ENCODE results near the gene EYS.

EYS gene

DNA sequence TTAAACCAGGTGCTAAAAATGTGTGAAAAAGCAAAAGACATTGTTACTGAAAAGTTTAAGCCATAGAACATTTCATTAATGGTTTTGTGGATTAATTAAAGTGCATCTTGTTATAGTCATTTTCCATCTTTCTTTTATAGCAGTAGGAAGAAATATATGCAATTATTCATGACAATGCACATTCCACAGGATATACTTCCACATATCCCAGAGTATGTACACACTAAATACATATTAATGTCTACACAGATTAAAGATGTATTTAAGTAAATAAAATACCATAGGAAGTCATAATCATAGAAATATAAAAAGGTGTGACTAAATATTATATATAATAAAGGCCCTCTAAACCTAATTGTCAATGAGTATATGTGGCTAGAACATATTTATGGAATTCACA lies 1492.7 kb downstream of the EYS start:
- DNase-seq, result no peak

DNA sequence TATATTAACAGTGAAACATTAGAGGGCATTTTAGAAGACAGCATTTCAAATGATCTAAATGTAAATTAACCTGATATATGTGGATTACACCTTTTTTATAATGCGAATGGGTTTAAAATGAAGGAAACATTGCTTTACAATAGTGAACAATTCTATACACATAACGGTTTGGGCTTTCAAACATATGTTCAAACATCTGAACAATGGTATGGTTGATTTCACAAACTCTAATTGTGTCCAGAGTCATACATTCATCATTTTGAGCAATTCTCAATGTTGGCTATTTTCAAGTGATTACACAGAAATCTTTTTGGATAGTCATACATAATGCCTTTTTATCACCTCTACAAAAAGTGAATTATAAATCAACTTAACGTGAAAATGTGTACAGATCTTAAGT lies 1493.3 kb downstream of the EYS start:
- no peak for DNase-seq

DNA sequence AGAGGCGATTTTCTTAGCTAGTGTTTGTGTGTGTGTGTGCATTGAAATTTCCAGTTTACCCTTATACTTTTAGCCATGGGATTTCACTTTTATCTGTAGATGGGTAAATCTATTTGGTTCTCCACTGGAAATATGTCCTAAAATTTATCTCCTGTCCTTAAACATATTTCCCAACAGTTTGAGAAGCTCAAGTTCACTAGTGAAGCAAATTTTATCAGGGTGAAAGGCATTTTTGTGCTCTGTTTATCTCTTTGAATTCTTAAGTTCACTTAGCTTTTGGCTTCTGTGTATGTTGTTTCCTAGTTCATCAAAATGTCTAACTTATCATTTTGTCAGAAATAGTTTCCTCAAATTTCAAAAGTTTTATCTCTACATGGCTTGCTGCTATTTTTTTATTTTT lies 1509.8 kb downstream of the EYS start:
- DNase-seq, result no peak

DNA sequence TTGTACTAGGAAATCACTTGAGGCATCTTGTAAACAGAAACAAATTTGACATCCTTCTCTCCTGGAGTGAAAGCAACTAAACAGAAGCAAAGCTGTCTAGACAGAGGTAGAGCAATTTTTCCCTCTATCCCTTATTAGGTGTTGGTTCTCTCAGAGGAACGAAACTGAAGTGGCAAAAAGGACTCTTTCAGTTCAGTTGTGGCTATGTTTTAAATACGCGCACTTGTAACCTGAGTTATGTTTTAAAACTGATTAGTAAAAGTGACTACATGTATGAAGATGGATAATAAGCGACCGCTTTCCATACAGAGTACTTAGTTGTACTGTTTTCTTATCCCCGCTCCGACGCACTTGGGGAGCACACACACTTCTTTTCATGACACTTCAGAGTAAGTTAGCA lies 1520.4 kb downstream of the EYS start:
- DNase-seq, result no peak

DNA sequence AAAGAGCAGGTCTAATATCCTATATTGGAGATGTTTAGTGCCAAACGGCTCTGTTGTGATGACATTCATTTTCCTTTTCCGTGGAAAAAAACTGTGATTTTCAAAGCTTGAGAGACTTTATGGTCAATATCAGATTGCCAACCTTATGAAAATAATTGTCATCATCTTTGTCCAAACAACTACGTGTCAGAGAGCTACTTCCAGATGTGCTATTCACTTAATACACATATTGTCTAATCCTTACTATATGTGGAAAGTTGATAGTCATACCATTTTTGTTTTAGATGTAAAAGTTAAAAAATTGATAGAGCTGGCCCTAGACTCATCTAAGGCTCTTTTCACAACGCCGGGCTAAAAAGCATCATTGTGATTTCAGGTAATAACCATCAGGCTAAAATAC lies 1521.4 kb downstream of the EYS start:
- no peak for DNase-seq

DNA sequence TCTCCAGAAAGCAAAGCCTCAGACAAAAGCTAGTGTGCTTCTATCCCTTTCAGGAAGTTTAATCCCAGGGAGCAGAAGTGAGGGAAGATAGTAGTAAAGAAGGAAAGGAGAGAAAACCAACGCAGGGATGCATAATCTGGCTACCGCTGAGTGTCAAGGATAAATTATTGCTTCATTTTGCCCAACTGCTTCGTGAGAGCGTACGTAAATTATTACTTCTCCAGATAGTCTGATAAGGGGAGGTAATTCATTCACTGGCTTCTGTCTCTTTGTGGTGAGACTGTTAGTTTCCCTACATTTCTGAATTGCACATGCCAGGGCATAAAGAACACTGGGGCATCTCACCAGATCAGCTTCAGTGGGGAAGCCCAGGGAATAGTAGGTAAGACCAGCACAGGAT lies 1531.7 kb downstream of the EYS start:
- no peak for DNase-seq

DNA sequence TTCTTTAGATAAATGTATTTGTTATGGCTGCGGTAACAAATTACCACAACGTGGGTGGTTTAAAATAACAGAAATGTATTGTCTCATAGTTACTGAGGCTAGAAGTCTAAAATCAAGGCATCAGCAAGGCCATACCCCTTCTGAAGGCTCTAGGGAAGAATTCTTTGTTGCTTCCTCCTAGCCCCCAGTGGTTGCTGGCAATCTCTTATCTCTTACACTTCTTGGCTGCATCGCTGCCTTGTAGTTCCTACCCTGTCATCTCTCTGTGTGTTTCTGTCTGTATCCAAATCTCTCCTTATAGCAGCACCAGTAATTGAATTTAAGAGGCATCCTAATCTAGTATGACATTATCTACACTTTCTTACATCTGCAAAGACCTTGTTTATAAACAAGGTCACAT lies 1536.7 kb downstream of the EYS start:
- DNase-seq, result no peak

DNA sequence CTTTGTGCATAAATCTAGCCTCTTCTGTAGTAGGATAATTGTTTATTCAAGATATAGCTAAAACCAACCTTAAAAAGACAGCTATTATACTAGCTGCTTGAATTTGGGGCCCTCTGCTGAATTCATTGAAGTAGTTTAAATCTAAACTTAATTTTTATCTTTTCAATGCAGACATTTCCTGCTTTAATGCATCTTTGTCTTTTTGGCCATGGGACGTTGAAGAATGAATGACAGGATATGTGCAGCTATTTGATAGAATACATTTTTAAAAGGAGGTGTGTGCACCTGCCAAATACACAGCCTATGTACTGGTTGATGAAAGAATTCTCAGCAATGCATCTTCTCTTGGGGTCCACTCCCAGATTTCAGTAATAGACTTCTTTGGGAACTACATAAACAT lies 1546.5 kb downstream of the EYS start:
- DNase-seq, result no peak

DNA sequence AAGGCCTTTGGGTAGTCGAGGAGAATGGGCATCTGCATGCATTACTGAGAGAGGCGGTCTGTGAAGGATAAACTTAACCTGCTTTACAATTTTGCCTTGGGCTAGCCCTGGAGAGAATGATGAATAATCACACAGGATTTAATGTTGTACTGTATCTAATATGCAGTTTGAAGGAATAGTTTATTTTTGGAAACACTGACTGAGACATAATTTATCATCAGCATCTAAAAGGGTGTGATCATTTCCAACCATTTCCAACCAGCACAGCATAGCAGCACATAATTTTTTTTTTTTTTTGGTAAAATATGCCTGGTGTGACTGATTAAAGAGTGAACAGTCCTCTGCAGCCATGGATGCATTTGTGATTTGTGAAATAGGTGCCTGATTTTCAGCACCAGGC lies 1552.0 kb downstream of the EYS start:
- DNase-seq, result no peak

DNA sequence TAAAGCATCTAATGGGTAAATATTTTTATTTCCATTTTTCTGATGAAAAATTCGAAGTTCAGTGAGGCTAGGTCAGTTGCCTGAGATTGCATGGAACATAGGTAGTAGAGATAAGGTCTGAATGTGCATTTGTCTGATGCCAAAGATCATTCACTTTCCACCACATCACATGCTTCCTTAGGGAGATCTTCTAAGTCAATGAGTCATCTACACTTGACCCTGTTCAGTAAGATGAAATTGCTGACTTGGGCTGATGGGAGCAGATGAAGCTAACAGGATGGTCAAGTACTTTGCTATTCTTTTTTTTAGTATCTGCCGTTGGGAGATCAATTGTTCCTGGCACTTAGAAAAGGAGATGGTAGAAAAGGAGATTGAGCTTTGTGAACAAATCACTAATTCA lies 1560.2 kb downstream of the EYS start:
- DNase-seq, result no peak

DNA sequence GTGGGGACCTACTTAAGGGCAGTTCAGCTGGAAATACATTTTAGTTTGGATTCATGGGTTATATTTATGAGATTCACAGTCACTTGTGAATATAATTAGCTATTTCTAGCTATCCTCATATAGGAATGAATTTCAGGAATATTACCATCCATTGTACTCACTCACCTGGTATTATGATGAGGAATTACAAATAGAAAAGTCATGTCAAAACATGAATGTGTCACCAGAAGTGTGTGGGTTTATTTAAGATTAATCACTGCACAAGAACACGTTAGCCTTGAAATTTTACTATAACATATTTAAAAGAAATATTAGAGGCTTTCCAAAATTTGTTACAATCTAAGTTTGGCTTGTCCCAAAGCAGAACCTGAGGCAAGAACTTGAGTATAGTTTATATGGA lies 1560.9 kb downstream of the EYS start:
- DNase-seq, result no peak

DNA sequence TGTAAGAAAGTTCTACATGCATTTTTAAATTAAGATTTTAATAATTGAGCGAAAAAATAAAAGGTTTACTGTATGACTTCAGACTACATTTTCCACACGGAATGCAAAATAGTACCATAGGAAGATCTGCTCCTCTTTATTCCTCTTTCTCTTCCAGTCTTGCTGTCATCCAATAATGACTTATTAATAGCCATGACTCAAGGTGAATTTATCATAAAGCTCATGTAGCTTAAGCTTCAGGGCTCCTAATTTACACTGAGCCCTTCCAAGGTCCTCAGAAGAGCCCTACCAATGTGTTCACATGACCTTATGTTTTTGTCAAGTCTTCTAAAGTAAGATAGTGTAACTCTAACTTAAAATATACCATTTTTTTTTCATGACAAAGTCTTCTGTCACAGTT lies 1561.4 kb downstream of the EYS start:
- DNase-seq, result no peak

DNA sequence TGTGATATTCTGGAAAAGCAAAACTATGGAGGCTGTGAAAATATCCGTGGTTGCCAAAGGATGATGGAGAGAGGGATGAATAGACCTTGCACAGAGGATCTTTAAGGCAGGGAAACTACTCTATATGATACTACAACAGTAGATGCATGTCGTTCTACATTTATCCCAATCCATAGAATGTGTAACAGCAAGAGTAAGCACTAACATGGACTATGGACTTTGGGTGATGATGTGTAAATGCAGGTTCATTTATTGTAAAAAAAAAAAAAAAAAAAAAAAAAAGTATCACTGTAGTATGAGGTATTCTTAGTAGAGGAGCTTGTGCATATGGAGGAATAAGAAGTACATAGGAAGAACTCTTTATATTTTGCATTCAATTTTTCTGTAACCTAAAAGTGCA lies 1563.9 kb downstream of the EYS start:
- no peak for DNase-seq

DNA sequence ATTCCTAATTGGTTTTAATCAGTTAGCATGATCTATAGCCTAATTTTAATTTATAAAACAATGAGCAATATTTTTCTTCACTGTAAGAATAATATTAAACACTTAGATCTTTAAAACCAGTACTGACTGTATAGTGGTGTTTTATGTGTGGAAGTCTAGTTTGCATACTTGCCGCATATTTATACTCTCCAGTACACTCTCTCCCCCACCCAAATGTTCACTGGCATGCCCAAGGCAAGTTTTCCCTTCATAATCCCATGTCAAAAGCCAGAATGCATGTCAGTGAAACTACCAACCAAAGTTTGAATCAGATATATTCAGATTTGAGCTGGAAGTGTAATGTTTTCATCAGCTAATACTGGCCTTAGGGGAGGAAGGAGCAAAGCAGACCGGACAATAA lies 1565.3 kb downstream of the EYS start:
- no peak for DNase-seq

DNA sequence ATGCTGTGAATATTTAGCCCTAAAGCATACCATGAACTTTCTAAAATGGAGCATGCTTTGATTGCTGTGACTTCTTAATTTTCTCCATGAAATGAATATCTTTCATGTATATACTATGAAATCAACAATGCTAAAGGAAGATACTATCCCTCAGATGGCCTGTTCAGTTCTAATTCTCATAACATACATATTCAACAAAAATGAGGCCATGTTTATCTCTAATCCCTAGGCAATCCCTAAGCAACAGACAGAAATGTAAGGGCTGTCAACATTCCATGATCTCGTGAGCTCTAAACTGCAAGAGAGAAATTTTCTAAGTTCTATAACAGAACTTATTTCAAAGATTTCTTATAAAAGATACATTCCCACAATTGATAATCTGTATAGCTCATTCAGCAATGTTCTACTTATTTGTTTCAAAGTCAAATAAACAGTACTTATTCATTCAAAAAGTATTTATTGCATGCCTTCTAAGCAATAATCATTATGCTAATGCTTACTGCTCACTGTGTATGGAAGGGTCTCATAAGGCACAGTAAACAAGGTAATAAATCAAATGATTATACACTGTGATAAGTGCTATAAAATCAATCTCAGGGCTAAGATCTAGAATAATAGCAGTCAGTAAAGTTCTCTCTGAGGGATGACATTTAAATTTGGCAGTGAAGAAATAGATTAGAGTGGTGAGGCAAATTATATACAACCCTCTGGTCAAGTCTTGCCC lies 1578.6 kb downstream of the EYS start:
- no peak for DNase-seq

DNA sequence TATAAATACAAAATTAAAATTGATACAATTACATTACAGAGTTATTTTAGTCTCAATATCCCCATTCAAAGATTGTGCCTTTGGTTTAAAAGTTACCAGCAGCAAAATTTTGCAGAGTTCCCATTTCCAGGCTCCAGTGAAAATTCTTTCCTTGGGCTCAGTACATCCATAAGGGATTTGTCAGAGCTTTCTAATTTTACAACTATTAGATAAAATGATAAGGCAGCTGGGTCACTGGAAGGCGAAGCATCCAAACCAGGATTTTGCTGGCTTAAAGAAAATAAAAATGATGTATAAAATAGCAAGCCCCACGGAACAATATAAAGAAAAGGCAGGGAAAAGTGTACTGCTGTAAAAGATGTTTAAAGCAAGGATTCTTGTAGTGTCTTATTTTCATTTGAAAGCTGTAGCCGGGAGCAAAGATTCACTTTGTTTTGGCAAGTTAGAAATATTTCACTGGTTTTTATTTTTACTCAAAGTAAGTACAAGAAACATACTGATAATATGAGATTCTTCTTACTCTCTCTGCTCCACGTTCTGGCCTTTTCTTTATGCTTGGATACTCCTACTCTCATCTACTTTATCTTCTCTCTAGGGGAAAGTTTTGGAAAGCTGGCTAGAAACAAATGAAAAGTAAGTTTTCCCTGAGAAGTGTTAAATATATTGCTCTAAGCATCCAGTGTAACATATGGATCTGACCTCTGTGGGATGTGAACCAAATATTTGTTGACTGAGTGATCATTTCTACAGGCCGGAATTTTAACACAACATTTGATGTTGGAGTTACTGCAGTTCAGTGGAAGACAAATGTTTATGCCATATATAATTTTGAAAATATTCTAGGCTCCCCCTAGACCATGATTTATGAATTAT lies 1583.0 kb downstream of the EYS start:
- DNase-seq, result no peak

DNA sequence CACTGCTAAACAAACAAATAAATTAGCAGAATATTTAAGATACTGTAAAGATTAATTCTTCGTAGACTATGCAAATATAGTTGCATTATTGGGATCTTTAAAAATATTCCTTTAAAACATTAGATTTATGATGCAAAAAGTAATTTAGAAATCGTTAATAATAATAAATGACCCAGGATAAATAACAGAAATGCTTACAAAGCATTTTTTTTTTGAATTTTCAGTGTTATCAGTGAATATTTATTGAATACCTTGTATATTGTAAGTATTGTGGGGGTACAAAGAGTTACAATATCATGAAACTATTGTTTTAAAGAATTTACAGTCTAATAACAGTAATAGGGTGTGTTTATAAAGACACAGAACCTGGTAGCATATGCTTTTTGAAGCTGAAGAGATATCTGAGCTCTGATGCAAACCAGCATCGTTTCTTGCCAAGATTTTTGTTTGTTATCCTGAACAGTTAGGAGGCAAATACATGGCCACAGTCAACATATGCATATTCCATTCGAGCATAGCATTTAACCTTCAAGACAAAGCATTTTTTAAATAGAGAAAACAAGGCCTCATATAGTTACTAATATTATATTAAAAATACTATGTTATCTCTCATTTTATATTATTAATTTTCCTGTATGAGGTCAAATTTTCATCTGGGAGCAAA lies 1584.2 kb downstream of the EYS start:
- DNase-seq, result no peak

DNA sequence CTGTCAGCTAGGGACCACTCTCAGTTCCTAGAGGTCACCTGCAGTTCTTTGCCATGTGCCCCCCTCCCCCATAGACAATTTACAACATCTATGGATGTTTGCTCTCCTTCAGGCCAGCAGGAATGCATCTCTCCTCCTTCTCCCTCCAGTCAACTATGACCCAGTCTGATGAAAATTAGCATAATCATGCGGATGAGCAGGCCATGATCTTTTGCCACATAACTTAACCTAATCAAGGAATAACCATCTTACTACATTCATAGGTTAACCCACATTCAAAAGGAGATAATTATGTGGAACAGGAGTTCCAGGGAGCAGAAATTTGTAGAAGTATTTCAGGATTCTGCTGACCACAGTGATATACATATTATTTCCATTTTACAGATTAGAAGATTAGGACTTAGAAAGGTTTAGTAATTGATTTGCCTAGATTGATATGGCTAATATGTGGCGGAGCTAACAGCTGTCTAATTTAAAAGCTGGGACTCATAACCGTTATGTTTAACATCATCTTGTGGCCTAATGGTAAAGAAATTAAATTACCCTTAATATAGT lies 1585.9 kb downstream of the EYS start:
- DNase-seq, result no peak

DNA sequence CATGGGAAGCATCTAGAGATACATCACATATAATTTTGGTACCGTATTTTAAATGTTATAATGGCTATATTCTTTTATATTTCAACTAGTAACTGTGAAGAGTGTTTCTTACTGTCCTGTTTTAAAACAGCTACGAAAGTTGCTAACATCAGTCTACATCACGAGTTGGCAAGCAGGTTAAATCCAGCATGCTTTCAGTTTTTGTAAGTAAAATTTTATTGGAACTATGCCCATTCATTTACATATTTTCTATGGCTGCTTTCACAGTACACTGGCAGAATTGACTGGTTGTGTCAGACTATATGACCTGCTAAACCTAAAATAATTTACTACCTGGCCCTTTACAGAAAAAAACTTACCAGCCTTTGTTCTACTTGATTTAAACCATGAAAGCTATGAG lies 1593.3 kb downstream of the EYS start:
- no peak for DNase-seq

DNA sequence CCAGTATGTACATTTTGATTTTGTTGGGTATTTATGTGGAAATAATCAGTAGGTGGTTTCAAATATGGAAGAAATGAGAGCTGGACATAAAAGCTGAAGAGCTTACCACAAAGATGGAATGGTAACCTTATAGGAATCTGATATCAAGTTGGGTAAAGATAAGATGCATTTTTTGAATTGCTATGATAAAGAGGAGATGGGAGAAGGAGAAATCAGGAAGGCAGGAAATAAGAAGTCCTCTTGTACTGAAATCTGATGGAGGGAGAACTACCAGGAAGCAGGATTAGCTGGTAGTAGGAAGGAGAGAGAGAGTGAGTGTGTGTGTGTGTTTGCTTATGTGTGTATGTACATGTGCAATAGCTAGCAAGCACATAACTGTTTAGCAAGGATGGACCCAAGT lies 1603.0 kb downstream of the EYS start:
- no peak for DNase-seq

DNA sequence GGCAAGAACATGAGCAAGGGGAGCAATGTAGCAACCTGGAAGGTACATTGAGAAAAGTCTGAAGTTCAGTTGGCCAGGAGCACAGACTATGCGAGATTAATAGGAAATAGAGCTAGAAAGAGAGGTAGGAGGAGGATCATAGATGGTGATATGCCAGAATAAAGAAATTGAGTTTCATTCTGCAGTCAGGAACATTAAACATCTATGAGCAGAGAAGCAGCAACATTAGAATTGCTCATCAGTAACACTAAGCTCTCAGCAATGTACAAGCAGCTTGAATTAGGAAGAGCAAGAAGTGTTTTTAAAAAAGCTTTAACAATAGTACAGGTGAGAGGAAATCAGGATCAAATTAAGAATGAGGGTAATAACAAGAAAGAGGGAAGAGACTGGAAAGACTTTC lies 1603.5 kb downstream of the EYS start:
- no peak for DNase-seq

DNA sequence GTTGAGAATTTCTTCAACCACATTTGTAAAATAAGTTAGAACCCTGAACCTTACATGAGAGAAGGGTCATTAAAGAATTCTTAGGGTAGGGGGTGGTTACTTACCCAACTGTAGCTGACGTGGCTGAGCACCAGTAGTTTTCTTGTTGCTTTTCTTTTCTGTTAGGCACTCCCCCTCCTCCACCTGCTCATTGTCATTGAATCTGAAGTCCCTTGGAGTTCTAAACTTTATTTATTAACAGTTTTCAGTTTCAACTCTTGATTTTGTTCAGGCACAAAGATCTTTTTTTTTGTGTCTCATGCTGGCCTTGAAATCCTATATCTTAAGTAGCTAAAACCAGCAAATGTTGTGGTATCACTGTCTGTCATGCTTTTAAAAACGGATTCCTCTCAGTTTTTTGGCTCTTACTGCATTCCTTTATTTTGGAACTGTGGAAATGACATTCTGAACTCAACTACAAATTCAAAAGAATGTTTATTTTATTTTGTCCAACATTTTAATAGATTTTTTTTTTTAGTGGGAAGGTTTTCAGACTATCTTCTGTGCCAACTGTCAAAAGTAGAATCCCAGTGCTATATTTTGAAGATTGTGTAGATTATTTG lies 1606.2 kb downstream of the EYS start:
- DNase-seq, result no peak

DNA sequence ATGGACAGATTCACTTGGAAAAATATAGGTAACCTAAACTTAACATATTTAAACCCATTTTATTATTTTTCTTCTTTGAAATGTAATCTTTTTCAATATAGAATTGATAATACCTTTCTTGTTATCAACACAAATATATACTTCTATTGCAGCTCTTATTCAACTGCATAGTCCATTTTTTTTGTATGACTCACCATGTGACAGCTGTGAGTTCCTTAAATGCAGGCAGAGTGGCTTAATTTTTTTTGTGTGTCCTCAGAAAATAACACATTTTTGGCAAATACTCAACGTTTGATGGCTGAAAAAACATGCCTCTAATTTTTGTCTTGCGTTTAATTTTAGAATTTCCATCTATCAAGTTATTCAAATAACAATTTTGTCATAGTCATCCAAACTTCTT lies 1616.7 kb downstream of the EYS start:
- DNase-seq, result no peak

Data from activated T-cell treated with anti-CD3 and anti-CD28 coated beads, Interleukin-2, amount 50 U/mL, for 1 hour (primary cell).